IMR-90 (cell line): ENCODE results near the gene NTSR2. TPM values are rescaled to one million over a fixed set of nuclear protein-coding genes. Genes with fewer than 3 reads are reported as not detected.

Experiments used
- ATAC-seq: fragments of 200-7000 bp; cut with Tn5 transposase; 2 replicates; pipeline ENCODE4 v1.9.1; 2020; ENCODE audit warnings: low read depth, mild to moderate bottlenecking, moderate library complexity
- BruUV-seq: library from RNA; stranded (reverse); fragments of 400-500 nt; replicated peaks from 2 replicates; lab custom pipeline; 2021; lab: Mats Ljungman, UMichigan
- CTCF ChIA-PET: fragments of 300-600 bp; formaldehyde crosslinking; extraction: SDS; loops from one replicate; lab custom pipeline; 2021; ENCODE audit warnings: antibody characterized with exemption; lab: Yijun Ruan, JAX
- POLR2A ChIA-PET: fragments of 300-600 bp; sonication (Branson Sonifier 250); formaldehyde crosslinking; loops from one replicate; lab custom pipeline; 2022; ENCODE audit warnings: antibody characterized with exemption; ENCODE audit not compliant: unreplicated experiment; lab: Charles Lee
- DNase-seq: peaks from one replicate; pipeline ENCODE4 v3.0.0; 2013
- H2AFZ ChIP-seq: replicated peaks from 2 replicates; pipeline ENCODE3; 2013; ENCODE audit warnings: low read length, mild to moderate bottlenecking; ENCODE audit not compliant: poor library complexity
- H2AK5ac ChIP-seq: 2 replicates; pipeline ENCODE4 v1.6.1; 2013; ENCODE audit warnings: low read depth, low read length, inconsistent platforms
- H2AK9ac ChIP-seq: replicated peaks from 2 replicates; pipeline ENCODE3; 2013; ENCODE audit warnings: mild to moderate bottlenecking, low read depth, low read length, moderate library complexity; ENCODE audit not compliant: poor library complexity
- H2BK120ac ChIP-seq: 2 replicates; pipeline ENCODE4 v1.6.1; 2013; ENCODE audit warnings: low read depth, low read length, inconsistent platforms
- H2BK15ac ChIP-seq: 3 replicates; pipeline ENCODE4 v1.6.1; 2013; ENCODE audit warnings: low read depth, low read length, inconsistent platforms
- H2BK20ac ChIP-seq: 2 replicates; pipeline ENCODE4 v1.6.1; 2013; ENCODE audit warnings: low read depth, mild to moderate bottlenecking, inconsistent platforms, low read length, moderate library complexity
- H2BK5ac ChIP-seq: 2 replicates; pipeline ENCODE4 v1.6.1; 2013; ENCODE audit warnings: mild to moderate bottlenecking, low read depth, low read length, inconsistent platforms; ENCODE audit not compliant: poor library complexity, severe bottlenecking
- H3K14ac ChIP-seq: replicated peaks from 2 replicates; pipeline ENCODE4 v1.6.1; 2013; ENCODE audit warnings: low read depth, low read length, inconsistent platforms
- H3K18ac ChIP-seq: 2 replicates; pipeline ENCODE4 v1.6.1; 2013; ENCODE audit warnings: low read depth, low read length, control low read depth
- H3K23ac ChIP-seq: 2 replicates; pipeline ENCODE4 v1.6.1; 2013; ENCODE audit warnings: low read depth, low read length, inconsistent platforms
- H3K27ac ChIP-seq: 2 replicates; pipeline ENCODE4 v1.5.1; 2013; ENCODE audit warnings: mild to moderate bottlenecking, control low read depth, low read length; ENCODE audit not compliant: insufficient read depth
- H3K27me3 ChIP-seq: 2 replicates; pipeline ENCODE4 v1.6.1; 2013; ENCODE audit warnings: low read length; ENCODE audit not compliant: control insufficient read depth, insufficient read depth
- H3K36me3 ChIP-seq: 2 replicates; pipeline ENCODE4 v1.6.1; 2013; ENCODE audit warnings: low read length, mixed read lengths; ENCODE audit not compliant: control insufficient read depth, insufficient read depth
- H3K4ac ChIP-seq: 2 replicates; pipeline ENCODE4 v1.6.1; 2013; ENCODE audit warnings: low read depth, low read length, inconsistent platforms
- H3K4me1 ChIP-seq: 2 replicates; pipeline ENCODE4 v1.6.1; 2013; ENCODE audit warnings: low read length, mixed read lengths; ENCODE audit not compliant: control insufficient read depth, insufficient read depth
- H3K4me2 ChIP-seq: 2 replicates; pipeline ENCODE4 v1.6.1; 2013; ENCODE audit warnings: low read depth, mild to moderate bottlenecking, control low read depth, low read length, moderate library complexity
- H3K4me3 ChIP-seq: 2 replicates; pipeline ENCODE4 v1.5.1; 2013; ENCODE audit warnings: low read depth, mild to moderate bottlenecking, control low read depth, low read length, moderate library complexity; ENCODE audit not compliant: insufficient read depth
- H3K56ac ChIP-seq: 2 replicates; pipeline ENCODE4 v1.6.1; 2013; ENCODE audit warnings: low read length, inconsistent platforms; ENCODE audit not compliant: insufficient read depth; ENCODE audit errors: extremely low read depth
- H3K79me1 ChIP-seq, 2 experiments: 2 replicates each; pipeline ENCODE4 v1.6.1; 2013; ENCODE audit warnings: low read length in 2 of 2, inconsistent platforms in 1 of 2, low read depth in 1 of 2
- H3K9ac ChIP-seq: 2 replicates; pipeline ENCODE4 v1.6.1; 2013; ENCODE audit warnings: low read depth, low read length, control low read depth
- H3K9me1 ChIP-seq: 2 replicates; pipeline ENCODE4 v1.6.1; 2013; ENCODE audit warnings: low read length, inconsistent platforms; ENCODE audit not compliant: insufficient read depth
- H3K9me3 ChIP-seq: 2 replicates; pipeline ENCODE4 v1.6.1; 2013; ENCODE audit warnings: low read length; ENCODE audit not compliant: control insufficient read depth, insufficient read depth
- H4K20me1 ChIP-seq: 2 replicates; pipeline ENCODE4 v1.6.1; 2013; ENCODE audit warnings: low read length, inconsistent platforms; ENCODE audit not compliant: insufficient read depth
- H4K5ac ChIP-seq: 2 replicates; pipeline ENCODE4 v1.6.1; 2013; ENCODE audit warnings: mild to moderate bottlenecking, low read depth, low read length, control low read depth
- H4K8ac ChIP-seq, 2 experiments: 2 replicates each; pipeline ENCODE4 v1.6.1; 2013; ENCODE audit warnings: low read depth in 2 of 2, low read length in 2 of 2, control low read depth in 1 of 2, inconsistent platforms in 1 of 2
- H4K91ac ChIP-seq: 2 replicates; pipeline ENCODE4 v1.6.1; 2013; ENCODE audit warnings: low read depth, low read length, inconsistent platforms; ENCODE audit not compliant: insufficient read depth
- BHLHE40 ChIP-seq: fragments of 150-350 bp; IDR thresholded peaks from 2 replicates; pipeline ENCODE4 v1.6.1; 2016; ENCODE audit warnings: mild to moderate bottlenecking, low read depth, low read length
- CEBPB ChIP-seq: IDR thresholded peaks from 2 replicates; pipeline ENCODE4 v1.6.1; 2012; ENCODE audit warnings: low read depth, low read length, improper control_type of control experiment
- CHD1 ChIP-seq: IDR thresholded peaks from 2 replicates; pipeline ENCODE4 v1.6.1; 2012; ENCODE audit warnings: low read depth, low read length, improper control_type of control experiment
- FOS ChIP-seq: fragments of 150-350 bp; IDR thresholded peaks from 2 replicates; pipeline ENCODE4 v1.6.1; 2016; ENCODE audit warnings: low read depth, low read length
- MAFK ChIP-seq: IDR thresholded peaks from 2 replicates; pipeline ENCODE4 v1.6.1; 2012; ENCODE audit warnings: low read depth, low read length, improper control_type of control experiment
- MAZ ChIP-seq: IDR thresholded peaks from 2 replicates; pipeline ENCODE4 v1.6.1; 2012; ENCODE audit warnings: low read depth, mild to moderate bottlenecking, low read length, improper control_type of control experiment, moderate library complexity, borderline replicate concordance
- MXI1 ChIP-seq: IDR thresholded peaks from 2 replicates; pipeline ENCODE4 v1.6.1; 2012; ENCODE audit warnings: low read depth, mild to moderate bottlenecking, low read length, moderate library complexity, borderline replicate concordance
- NFE2L2 ChIP-seq: fragments of 150-350 bp; IDR thresholded peaks from 2 replicates; pipeline ENCODE4 v1.6.1; 2016; ENCODE audit warnings: low read depth, mild to moderate bottlenecking, low read length
- POLR2A ChIP-seq: IDR thresholded peaks from 2 replicates; pipeline ENCODE4 v1.6.1; 2012; ENCODE audit warnings: mild to moderate bottlenecking, low read depth, low read length
- RAD21 ChIP-seq: IDR thresholded peaks from 2 replicates; pipeline ENCODE4 v1.6.1; 2012; ENCODE audit warnings: low read length, improper control_type of control experiment
- RFX5 ChIP-seq: IDR thresholded peaks from 2 replicates; pipeline ENCODE4 v1.8.0; 2012; ENCODE audit warnings: low read depth, mild to moderate bottlenecking, low read length, moderate library complexity
- SMC3 ChIP-seq: fragments of 150-350 bp; IDR thresholded peaks from 2 replicates; pipeline ENCODE4 v1.6.1; 2016; ENCODE audit warnings: low read depth, mild to moderate bottlenecking, antibody characterized with exemption, low read length, moderate library complexity
- USF2 ChIP-seq: fragments of 150-350 bp; IDR thresholded peaks from 2 replicates; pipeline ENCODE4 v1.6.1; 2017; ENCODE audit warnings: mild to moderate bottlenecking, antibody characterized with exemption, low read length, low read depth
- WGBS, 2 experiments: methylation state at CpG; one replicate each; pipeline versions ENCODE4 v1.1.5 to v1.1.7; 2013; ENCODE audit warnings: missing lambda C conversion rate in 2 of 2; ENCODE audit not compliant: insufficient read length in 1 of 2; ENCODE audit errors: extremely low coverage in 2 of 2; 5-methylcytosine and 5-hydroxymethylcytosine counted together
- dilution Hi-C: fragments of 300-500 bp; cut with HindIII; formaldehyde crosslinking; loops from one replicate; pipeline ENCODE4 v1.14.3; 2018; ENCODE audit warnings: low sequenced_read_pairs; ENCODE audit not compliant: unreplicated experiment
- in situ Hi-C: fragments of 300-500 bp; cut with MboI; formaldehyde crosslinking; loops from 3 replicates; pipeline ENCODE4 v1.14.3; 2019; ENCODE audit warnings: low sequenced_read_pairs, inconsistent platforms, mixed read lengths
- intact Hi-C: fragments of 100-400 bp; cut with micrococcal nuclease; formaldehyde crosslinking; loops from 2 replicates; pipeline ENCODE4 v1.10.0; 2022
- polyA plus RNA-seq, 3 experiments: library from polyadenylated mRNA; depleted of rRNA; stranded (reverse); fragments of >200 nt; gene quantifications; 2 replicates each; pipeline ENCODE4 v1.2.3, GENCODE V29; 2012; ENCODE audit warnings: low replicate concordance in 1 of 3
- total RNA-seq: library from RNA; depleted of rRNA; stranded (reverse); fragments of >200 nt; gene quantifications from 2 replicates; pipeline ENCODE4 v1.2.3, GENCODE V29; 2012
- TF ChIP-seq, protein P1 (sequence below): fragments of 150-350 bp; IDR thresholded peaks from 2 replicates; pipeline ENCODE4 v1.6.1; 2016; ENCODE audit warnings: low read depth, mild to moderate bottlenecking, low read length, moderate library complexity, borderline replicate concordance

Gene NTSR2
- total and polyA plus RNA-seq, 2 of the 4 experiments (the other 2 are of a cell fraction): not detected

DNA sequence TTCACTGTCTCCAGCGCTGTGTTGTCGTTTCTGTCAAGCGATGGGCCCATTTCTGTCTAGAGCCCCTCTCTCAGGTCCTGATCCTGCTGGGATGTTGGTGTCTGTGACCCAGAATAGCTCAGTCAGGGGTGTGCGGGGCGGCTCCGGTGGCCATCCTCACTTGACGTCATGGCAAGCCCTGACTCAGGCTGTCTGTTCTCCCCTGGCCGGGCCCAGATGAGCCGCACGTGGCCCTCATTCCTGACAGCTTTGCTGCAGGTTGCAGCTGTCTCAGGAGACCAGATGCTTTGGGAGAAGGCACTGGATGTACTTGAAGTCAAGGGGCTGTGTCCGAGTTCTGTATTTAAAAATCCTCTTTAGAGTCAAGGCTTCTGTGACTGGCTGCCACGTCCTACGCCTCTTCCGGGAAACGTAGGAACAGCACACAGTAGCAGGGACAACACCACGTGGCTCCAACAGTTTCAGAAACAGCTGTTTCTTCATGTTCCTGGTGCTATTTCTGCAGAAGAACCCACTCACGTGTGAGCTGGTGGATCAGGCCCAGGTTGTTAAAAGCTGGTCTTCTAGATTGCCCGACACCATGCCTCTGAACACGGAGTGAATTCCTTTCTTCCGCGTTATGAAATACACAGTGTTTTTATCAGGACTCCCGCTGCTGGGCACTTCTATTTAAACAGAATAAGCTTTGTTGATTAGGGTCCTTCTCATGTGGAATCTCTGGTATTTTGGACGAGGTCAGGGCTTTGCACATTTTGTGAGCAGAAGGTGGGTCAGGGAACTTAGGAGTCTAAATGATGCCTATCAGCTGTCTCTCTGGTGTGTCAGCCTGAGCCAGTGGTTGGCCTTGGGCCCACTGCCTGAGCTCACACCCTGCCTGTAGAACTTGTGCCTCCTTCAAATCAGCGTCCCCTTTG lies 28.3 kb upstream of the NTSR2 start:
- H3K4ac ChIP-seq: peak overlapping the region; percentile 74; the same call in 1 of the 2 replicates
- peak overlapping the region; percentile 69; the same call in 1 of the 2 replicates for H2BK20ac ChIP-seq
- H2AK9ac ChIP-seq: peak overlapping the region; percentile 31
- peak overlapping the region; percentile 85; the same call in 1 of the 2 replicates for H2BK120ac ChIP-seq
- H3K79me1 ChIP-seq: no peaks in the 10 kb centered on the region
- intact Hi-C loops (no loop called here), in situ Hi-C loops (loop anchor here (5.0 kb wide), 1 partner anchor 44 kb away; no protein-coding TSS in a partner anchor), dilution Hi-C loops (no loop called here)
- H3K4me1 ChIP-seq: peaks cover 21% of the 10 kb centered on the region
- no peak overlapping the region for H3K23ac ChIP-seq
- no peaks in the 10 kb centered on the region for H3K9me3 ChIP-seq
- peak overlapping the region; percentile 51; the same call in 1 of the 2 replicates for H4K91ac ChIP-seq
- no peaks in the 10 kb centered on the region for H3K36me3 ChIP-seq
- ChIA-PET POLR2A (no interaction called here), CTCF (interaction anchor here (1.2 to 1.9 kb wide), 3 partner anchors 10 to 81 kb away, joined by 4 to 7 read pairs (median 6); no protein-coding TSS in a partner anchor)
- no peak overlapping the region for H3K56ac ChIP-seq
- ATAC-seq (peak; percentile 48), DNase-seq (peak; percentile 81)
- H2BK15ac ChIP-seq: 0 out of 3 replicates have a peak overlapping the region, but pooled peaks have one; percentile 42
- H3K18ac ChIP-seq: peak overlapping the region; percentile 0; the same call in 1 of the 2 replicates
- no peak overlapping the region for H3K9ac ChIP-seq
- no TSS peak for BruUV-seq
- H3K27me3 ChIP-seq: no peaks in the 10 kb centered on the region
- H4K20me1 ChIP-seq: no peaks in the 10 kb centered on the region
- H3K14ac ChIP-seq: no peak overlapping the region
- H3K4me2 ChIP-seq: no peak overlapping the region
- no peak overlapping the region for H3K4me3 ChIP-seq
- peaks cover 13% of the 10 kb centered on the region; the same call in 1 of the 2 replicates for H3K9me1 ChIP-seq
- H2AFZ ChIP-seq: peak overlapping the region; percentile 89
- no peak overlapping the region for H4K5ac ChIP-seq
- H3K27ac ChIP-seq: peak overlapping the region; percentile 16
- H4K8ac ChIP-seq: peak overlapping the region in 1 of 2 experiments; percentile 60; a peak in 2 of 4 replicates
- WGBS, 2 experiments: 41% methylated on average over 9 of the region's 24 CpGs; no CpG with 5 or more reads in 1 of the 2 experiments
- peak overlapping the region; percentile 72 for H2AK5ac ChIP-seq
- H2BK5ac ChIP-seq: peak overlapping the region; percentile 60
- TF ChIP-seq POLR2A: 0 out of 2 replicates have a peak, but pooled peaks have one; percentile 33
- TF ChIP-seq BHLHE40: peak; percentile 80
- 0 out of 2 replicates have a peak, but pooled peaks have one; percentile 43 for TF ChIP-seq MXI1
- TF ChIP-seq USF2: peak; percentile 60
- TF ChIP-seq SMC3: no peak
- TF ChIP-seq RAD21: no peak
- TF ChIP-seq, protein P1, sequence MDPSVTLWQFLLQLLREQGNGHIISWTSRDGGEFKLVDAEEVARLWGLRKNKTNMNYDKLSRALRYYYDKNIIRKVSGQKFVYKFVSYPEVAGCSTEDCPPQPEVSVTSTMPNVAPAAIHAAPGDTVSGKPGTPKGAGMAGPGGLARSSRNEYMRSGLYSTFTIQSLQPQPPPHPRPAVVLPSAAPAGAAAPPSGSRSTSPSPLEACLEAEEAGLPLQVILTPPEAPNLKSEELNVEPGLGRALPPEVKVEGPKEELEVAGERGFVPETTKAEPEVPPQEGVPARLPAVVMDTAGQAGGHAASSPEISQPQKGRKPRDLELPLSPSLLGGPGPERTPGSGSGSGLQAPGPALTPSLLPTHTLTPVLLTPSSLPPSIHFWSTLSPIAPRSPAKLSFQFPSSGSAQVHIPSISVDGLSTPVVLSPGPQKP: no peak
- no peak for TF ChIP-seq CEBPB
- TF ChIP-seq FOS: peak; percentile 7; the same call in 1 of the 2 replicates
- TF ChIP-seq RFX5: no peak
- TF ChIP-seq CHD1: no peak
- TF ChIP-seq MAFK: 0 out of 2 replicates have a peak, but pooled peaks have one; percentile 3
- TF ChIP-seq MAZ: no peak
- TF ChIP-seq NFE2L2: no peak
